WTC11 (cell line): ENCODE results near the gene LIN7B. TPM values are rescaled to one million over a fixed set of nuclear protein-coding genes. Genes with fewer than 3 reads are reported as not detected.

Source experiments
- ATAC-seq: fragments of 200-7000 bp; cut with Tn5 transposase; 2 replicates; pipeline ENCODE4 v1.10.0; 2021; ENCODE audit warnings: mild to moderate bottlenecking, moderate library complexity
- CTCF ChIA-PET: fragments of 300-600 bp; sonication (Branson Sonifier 250); formaldehyde crosslinking; loops from one replicate; lab custom pipeline; 2021; ENCODE audit warnings: antibody characterized with exemption; lab: Charles Lee
- POLR2A ChIA-PET: fragments of 350-600 bp; sonication (Branson Sonifier 250); formaldehyde crosslinking; loops from one replicate; lab custom pipeline; 2021; ENCODE audit warnings: antibody characterized with exemption; lab: Charles Lee
- DNase-seq: peaks from one replicate; pipeline ENCODE4 v3.0.0; 2021; ENCODE audit warnings: low spot score
- H3K27ac Mint-ChIP-seq: 2 replicates; pipeline ENCODE4 v1.8.0; 2021; ENCODE audit warnings: mixed read lengths
- H3K27me3 Mint-ChIP-seq: 2 replicates; pipeline ENCODE4 v1.8.0; 2021; ENCODE audit warnings: low read depth, mild to moderate bottlenecking, moderate library complexity, mixed read lengths
- H3K36me3 Mint-ChIP-seq: 2 replicates; pipeline ENCODE4 v1.8.0; 2021; ENCODE audit warnings: mixed read lengths
- H3K4me1 Mint-ChIP-seq: 2 replicates; pipeline ENCODE4 v1.8.0; 2022; ENCODE audit warnings: mixed read lengths
- H3K4me3 Mint-ChIP-seq: 2 replicates; pipeline ENCODE4 v1.8.0; 2021; ENCODE audit warnings: mild to moderate bottlenecking, moderate library complexity, mixed read lengths
- H3K9me3 Mint-ChIP-seq: 2 replicates; pipeline ENCODE4 v1.8.0; 2021; ENCODE audit warnings: mixed read lengths
- CBFB ChIP-seq: sonication (generic); formaldehyde crosslinking; IDR thresholded peaks from 2 replicates; pipeline ENCODE4 v1.8.1; 2022; ENCODE audit warnings: mild to moderate bottlenecking, low read depth, missing genetic modification reagents
- CREB1 ChIP-seq: sonication (generic); formaldehyde crosslinking; IDR thresholded peaks from 2 replicates; pipeline ENCODE4 v1.8.0; 2023; ENCODE audit warnings: mild to moderate bottlenecking, missing genetic modification reagents
- ELF4 ChIP-seq: sonication (generic); formaldehyde crosslinking; IDR thresholded peaks from 2 replicates; pipeline ENCODE4 v1.8.1; 2022; ENCODE audit warnings: low read depth, mild to moderate bottlenecking, moderate library complexity, missing genetic modification reagents
- ESRRA ChIP-seq: sonication (generic); formaldehyde crosslinking; IDR thresholded peaks from 2 replicates; pipeline ENCODE4 v1.8.1; 2022; ENCODE audit warnings: mild to moderate bottlenecking, missing genetic modification reagents, borderline replicate concordance
- GTF2I ChIP-seq: fragments of 250-450 bp; sonication (Bioruptor Pico); conservative IDR thresholded peaks from 2 replicates; pipeline ENCODE4 v1.4.0; 2021; ENCODE audit warnings: mild to moderate bottlenecking
- PRRX2 ChIP-seq: fragments of 250-450 bp; sonication (Bioruptor Pico); IDR thresholded peaks from 2 replicates; pipeline ENCODE4 v1.8.0; 2021; ENCODE audit warnings: mild to moderate bottlenecking
- SMAD4 ChIP-seq: sonication (generic); formaldehyde crosslinking; IDR thresholded peaks from 2 replicates; pipeline ENCODE4 v1.8.0; 2022; ENCODE audit warnings: mild to moderate bottlenecking, missing genetic modification reagents
- TEAD1 ChIP-seq: sonication (generic); formaldehyde crosslinking; IDR thresholded peaks from 2 replicates; pipeline ENCODE4 v1.8.0; 2022; ENCODE audit warnings: mild to moderate bottlenecking, missing genetic modification reagents
- ZNF121 ChIP-seq: sonication (generic); formaldehyde crosslinking; IDR thresholded peaks from 2 replicates; pipeline ENCODE4 v1.8.0; 2023; ENCODE audit warnings: missing genetic modification reagents
- ZNF138 ChIP-seq: sonication (generic); formaldehyde crosslinking; conservative IDR thresholded peaks from 2 replicates; pipeline ENCODE4 v1.8.1; 2022; ENCODE audit warnings: mild to moderate bottlenecking, moderate library complexity, missing genetic modification reagents
- ZNF396 ChIP-seq: fragments of 250-450 bp; sonication (Bioruptor Pico); IDR thresholded peaks from 2 replicates; pipeline ENCODE4 v1.8.0; 2021; ENCODE audit warnings: mild to moderate bottlenecking, moderate library complexity, borderline replicate concordance
- ZNF416 ChIP-seq: fragments of 250-450 bp; sonication (Bioruptor Pico); IDR thresholded peaks from 2 replicates; pipeline ENCODE4 v1.9.0; 2021; ENCODE audit warnings: mild to moderate bottlenecking, inconsistent platforms
- ZNF425 ChIP-seq: fragments of 250-450 bp; sonication (Bioruptor Pico); conservative IDR thresholded peaks from 2 replicates; pipeline ENCODE4 v1.9.0; 2021; ENCODE audit warnings: mild to moderate bottlenecking
- total RNA-seq: library from RNA; stranded (reverse); gene quantifications from 3 replicates; pipeline ENCODE4 v1.2.3, GENCODE V29; 2021
- TF ChIP-seq, protein P1 (sequence below): sonication (generic); formaldehyde crosslinking; IDR thresholded peaks from 2 replicates; pipeline ENCODE4 v1.8.1; 2023; ENCODE audit warnings: mild to moderate bottlenecking, missing genetic modification reagents, borderline replicate concordance

Gene LIN7B
- total RNA-seq, 1 experiment from 2014 or later, result 5.1 TPM

DNA sequence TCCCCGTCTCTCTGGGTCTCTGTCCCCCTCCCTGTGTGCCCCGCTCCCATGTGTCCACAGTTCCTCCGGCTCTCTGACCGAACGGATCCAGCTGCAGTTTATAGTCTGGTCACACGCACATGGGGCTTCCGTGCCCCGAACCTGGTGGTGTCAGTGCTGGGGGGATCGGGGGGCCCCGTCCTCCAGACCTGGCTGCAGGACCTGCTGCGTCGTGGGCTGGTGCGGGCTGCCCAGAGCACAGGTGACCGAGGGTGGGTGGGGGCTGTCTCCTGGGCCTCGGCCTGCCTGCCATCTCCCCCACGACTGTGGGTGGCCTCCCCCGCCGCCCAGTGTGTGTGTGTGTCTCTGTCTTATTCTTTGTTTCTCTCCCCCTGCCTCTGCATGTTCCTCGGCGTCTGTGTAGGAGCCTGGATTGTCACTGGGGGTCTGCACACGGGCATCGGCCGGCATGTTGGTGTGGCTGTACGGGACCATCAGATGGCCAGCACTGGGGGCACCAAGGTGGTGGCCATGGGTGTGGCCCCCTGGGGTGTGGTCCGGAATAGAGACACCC is 53.8 kb downstream of the LIN7B start:
- H3K4me3 Mint-ChIP-seq, result no peak overlapping the region
- CTCF ChIA-PET, result no interaction called here
- H3K36me3 Mint-ChIP-seq, result 0 out of 2 replicates have a peak, but pooled peaks cover 3% of the 10 kb centered on the region
- H3K27ac Mint-ChIP-seq, result no peak overlapping the region
- no peaks in the 10 kb centered on the region for H3K9me3 Mint-ChIP-seq
- H3K27me3 Mint-ChIP-seq, result peaks cover 8% of the 10 kb centered on the region
- DNase-seq, result no peak
- TF ChIP-seq ZNF425 (CRISPR knock-in tag) (no peak), ZNF121 (CRISPR knock-in tag) (no peak), ZNF396 (CRISPR knock-in tag) (no peak), PRRX2 (no peak), ELF4 (no peak), ESRRA (CRISPR knock-in tag) (no peak), TEAD1 (CRISPR knock-in tag) (no peak), ZNF138 (CRISPR knock-in tag) (no peak), SMAD4 (CRISPR knock-in tag) (no peak), ZNF416 (CRISPR knock-in tag) (no peak), GTF2I (CRISPR knock-in tag) (no peak), CBFB (no peak), CREB1 (no peak)
- TF ChIP-seq, protein P1, sequence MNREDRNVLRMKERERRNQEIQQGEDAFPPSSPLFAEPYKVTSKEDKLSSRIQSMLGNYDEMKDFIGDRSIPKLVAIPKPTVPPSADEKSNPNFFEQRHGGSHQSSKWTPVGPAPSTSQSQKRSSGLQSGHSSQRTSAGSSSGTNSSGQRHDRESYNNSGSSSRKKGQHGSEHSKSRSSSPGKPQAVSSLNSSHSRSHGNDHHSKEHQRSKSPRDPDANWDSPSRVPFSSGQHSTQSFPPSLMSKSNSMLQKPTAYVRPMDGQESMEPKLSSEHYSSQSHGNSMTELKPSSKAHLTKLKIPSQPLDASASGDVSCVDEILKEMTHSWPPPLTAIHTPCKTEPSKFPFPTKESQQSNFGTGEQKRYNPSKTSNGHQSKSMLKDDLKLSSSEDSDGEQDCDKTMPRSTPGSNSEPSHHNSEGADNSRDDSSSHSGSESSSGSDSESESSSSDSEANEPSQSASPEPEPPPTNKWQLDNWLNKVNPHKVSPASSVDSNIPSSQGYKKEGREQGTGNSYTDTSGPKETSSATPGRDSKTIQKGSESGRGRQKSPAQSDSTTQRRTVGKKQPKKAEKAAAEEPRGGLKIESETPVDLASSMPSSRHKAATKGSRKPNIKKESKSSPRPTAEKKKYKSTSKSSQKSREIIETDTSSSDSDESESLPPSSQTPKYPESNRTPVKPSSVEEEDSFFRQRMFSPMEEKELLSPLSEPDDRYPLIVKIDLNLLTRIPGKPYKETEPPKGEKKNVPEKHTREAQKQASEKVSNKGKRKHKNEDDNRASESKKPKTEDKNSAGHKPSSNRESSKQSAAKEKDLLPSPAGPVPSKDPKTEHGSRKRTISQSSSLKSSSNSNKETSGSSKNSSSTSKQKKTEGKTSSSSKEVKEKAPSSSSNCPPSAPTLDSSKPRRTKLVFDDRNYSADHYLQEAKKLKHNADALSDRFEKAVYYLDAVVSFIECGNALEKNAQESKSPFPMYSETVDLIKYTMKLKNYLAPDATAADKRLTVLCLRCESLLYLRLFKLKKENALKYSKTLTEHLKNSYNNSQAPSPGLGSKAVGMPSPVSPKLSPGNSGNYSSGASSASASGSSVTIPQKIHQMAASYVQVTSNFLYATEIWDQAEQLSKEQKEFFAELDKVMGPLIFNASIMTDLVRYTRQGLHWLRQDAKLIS (CRISPR knock-in tag), result no peak
- TF ChIP-seq, all 79 proteins: peak for 0
- POLR2A ChIA-PET, result no interaction called here
- no peak for ATAC-seq
- peaks cover 6% of the 10 kb centered on the region for H3K4me1 Mint-ChIP-seq

Other genes with a start within 250 kb of the LIN7B start
- 14.8 to 17.7 TPM (median 16.8 TPM) in 3 replicates for gene PLEKHA4, start 245.8 kb upstream of the LIN7B start, total RNA-seq
- 17.0 to 19.5 TPM (median 17.9 TPM) in 3 replicates for gene PPP1R15A, start 241.9 kb upstream of the LIN7B start, total RNA-seq
- gene TULP2, start 215.6 kb upstream of the LIN7B start, total RNA-seq, result 3.1 to 5.6 TPM (median 3.9 TPM) in 3 replicates
- gene NUCB1, start 214.1 kb upstream of the LIN7B start, total RNA-seq, result 145 to 153 TPM (median 149 TPM) in 3 replicates
- 3.0 to 3.4 TPM (median 3.1 TPM) in 3 replicates for gene DHDH, start 180.7 kb upstream of the LIN7B start, total RNA-seq
- gene BAX, start 159.5 kb upstream of the LIN7B start, total RNA-seq, result 346 to 387 TPM (median 351 TPM) in 3 replicates
- 1,061 to 1,225 TPM (median 1,202 TPM) in 3 replicates for gene FTL, start 149.1 kb upstream of the LIN7B start, total RNA-seq
- gene GYS1, start 121.1 kb upstream of the LIN7B start, total RNA-seq, result 45.9 to 52.0 TPM (median 46.1 TPM) in 3 replicates
- 168 to 178 TPM (median 169 TPM) in 3 replicates for gene RUVBL2, start 120.5 kb upstream of the LIN7B start, total RNA-seq
- gene LHB, start 97.3 kb upstream of the LIN7B start, total RNA-seq, result 1.3 TPM in 1 of 3 replicates, not detected in the others
- gene CGB3, start 90.0 kb upstream of the LIN7B start, total RNA-seq, result not detected in 3 replicates
- 1.1 to 1.2 TPM in 2 of 3 replicates, not detected in the other for gene CGB2, start 82.5 kb upstream of the LIN7B start, total RNA-seq
- gene CGB1, start 77.5 kb upstream of the LIN7B start, total RNA-seq, result 0.87 TPM in 1 of 3 replicates, not detected in the others
- 0.30 to 0.62 TPM (median 0.35 TPM) in 3 replicates for gene CGB5, start 70.5 kb upstream of the LIN7B start, total RNA-seq
- gene CGB8, start 65.3 kb upstream of the LIN7B start, total RNA-seq, result 0.31 TPM in 1 of 3 replicates, not detected in the others
- 1.6 to 2.9 TPM (median 2.7 TPM) in 3 replicates for gene CGB7, start 56.6 kb upstream of the LIN7B start, total RNA-seq
- gene NTF4, start 49.6 kb upstream of the LIN7B start, total RNA-seq, result 3.9 to 7.7 TPM (median 5.0 TPM) in 3 replicates
- gene KCNA7, start 41.7 kb upstream of the LIN7B start, total RNA-seq, result 0.09 TPM in 3 replicates
- gene SNRNP70, start 28.9 kb upstream of the LIN7B start, total RNA-seq, result 253 to 267 TPM (median 266 TPM) in 3 replicates
- gene C19orf73, start 4.8 kb downstream of the LIN7B start, total RNA-seq, result 3.1 to 3.4 TPM (median 3.2 TPM) in 3 replicates
- 25.5 to 30.1 TPM (median 27.3 TPM) in 3 replicates for gene PPFIA3, start 5.2 kb downstream of the LIN7B start, total RNA-seq
- gene HRC, start 41.0 kb downstream of the LIN7B start, total RNA-seq, result 1.9 to 5.0 TPM (median 4.6 TPM) in 3 replicates
- 15.5 to 24.8 TPM (median 23.6 TPM) in 3 replicates for gene TRPM4, start 43.4 kb downstream of the LIN7B start, total RNA-seq
- 1.5 to 2.2 TPM (median 2.1 TPM) in 3 replicates for gene SLC6A16, start 210.8 kb downstream of the LIN7B start, total RNA-seq
- gene CD37, start 221.0 kb downstream of the LIN7B start, total RNA-seq, result 0.27 to 1.6 TPM (median 1.2 TPM) in 3 replicates
- 104 to 106 TPM (median 104 TPM) in 3 replicates for gene TEAD2, start 248.0 kb downstream of the LIN7B start, total RNA-seq
- gene DKKL1, start 249.5 kb downstream of the LIN7B start, total RNA-seq, result 2.4 to 3.0 TPM (median 2.9 TPM) in 3 replicates